GM21390 (cell line): ENCODE data around the gene RBFOX2.

ENCODE experiments used
- ATAC-seq: cut with Tn5 transposase; IDR thresholded peaks from one replicate; pipeline ENCODE4 v1.9.1; 2021; ENCODE audit not compliant: unreplicated experiment

The RBFOX2 gene

GRCh38 chr22:35904336-35904692 lies 124.3 kb downstream of the RBFOX2 start:
- no peak for ATAC-seq

DNA sequence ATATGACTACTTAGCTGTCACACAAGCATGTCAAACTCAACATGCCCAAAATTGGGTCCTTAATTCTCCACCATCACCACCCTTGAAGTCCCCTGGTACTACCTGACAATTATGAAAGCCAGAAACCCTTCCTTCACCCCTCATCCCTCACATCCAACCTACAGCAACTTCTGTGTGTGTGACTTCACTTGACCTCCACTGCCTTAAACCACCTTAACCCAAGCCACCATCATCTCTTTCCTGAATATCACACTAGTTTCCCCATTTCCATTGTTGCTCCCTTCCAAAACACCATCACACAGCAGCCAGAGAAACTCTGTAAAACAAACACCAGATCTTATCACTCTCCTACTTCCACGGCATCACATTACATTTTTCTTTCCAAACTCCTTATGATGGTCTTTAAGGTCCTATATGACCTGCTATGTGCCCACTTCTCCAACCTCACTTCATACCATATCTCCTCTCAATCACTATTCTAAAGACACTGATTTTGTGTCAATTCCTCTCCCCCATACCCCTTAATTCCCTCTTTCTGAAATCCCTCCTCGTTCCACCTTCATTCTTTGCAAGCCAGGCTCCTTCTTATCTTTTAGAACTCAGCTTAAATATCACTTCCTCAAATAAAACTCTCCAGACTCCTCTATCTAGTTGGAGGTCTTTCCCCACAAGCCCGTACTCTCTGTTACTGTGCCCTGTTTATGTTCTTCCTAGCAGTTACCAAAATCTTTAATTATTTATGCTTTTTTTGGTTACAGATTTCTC lies 124.9 kb downstream of the RBFOX2 start:
- ATAC-seq = no peak

- ATAC-seq = no peak
Measured at GRCh38 chr22:35900483-35901168, 128.0 kb downstream of the RBFOX2 start.

GRCh38 chr22:35899736-35900135 lies 128.9 kb downstream of the RBFOX2 start:
- ATAC-seq = no peak

GRCh38 chr22:35896111-35896705 lies 132.4 kb downstream of the RBFOX2 start:
- ATAC-seq = no peak

- ATAC-seq = no peak
Measured at GRCh38 chr22:35894937-35895708, 133.5 kb downstream of the RBFOX2 start.

DNA sequence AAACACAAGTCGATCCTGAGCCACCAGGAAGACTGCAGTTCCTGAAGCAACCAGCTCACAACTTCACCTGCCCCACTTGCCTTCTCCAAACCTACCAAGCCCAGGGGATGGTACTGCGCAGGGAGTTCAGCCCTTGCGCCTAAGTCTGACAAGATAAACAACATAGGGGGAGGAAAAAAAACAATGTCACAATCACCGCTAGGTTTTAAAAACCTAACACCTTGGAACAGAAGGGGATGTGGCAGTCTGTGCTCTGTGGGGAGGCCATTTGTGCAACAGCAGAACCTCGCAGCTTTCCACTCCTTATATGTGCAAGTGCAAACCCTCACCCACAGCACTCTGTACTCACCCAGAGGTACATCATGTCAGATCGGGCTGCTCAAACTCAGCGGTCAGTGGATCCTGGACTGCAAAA lies 134.2 kb downstream of the RBFOX2 start:
- no peak for ATAC-seq

DNA sequence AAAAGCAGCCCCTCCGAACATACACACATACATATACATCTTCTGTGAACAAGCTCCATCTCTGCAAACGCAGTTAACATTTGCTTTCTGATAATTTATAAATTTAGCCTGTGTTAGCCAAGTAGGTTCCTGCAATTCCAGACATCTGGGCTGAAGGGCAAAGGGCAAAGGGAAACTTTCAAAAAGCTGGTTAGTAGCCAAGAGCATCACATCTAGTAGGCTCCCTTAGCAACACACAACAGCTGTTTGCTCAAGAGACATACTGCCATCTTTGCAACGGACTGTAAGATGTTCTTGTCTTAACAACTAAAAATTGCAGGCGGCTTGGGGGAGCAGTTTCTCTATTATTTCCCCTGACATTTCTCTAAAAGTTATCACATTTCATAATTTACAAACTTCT lies 134.9 kb downstream of the RBFOX2 start:
- ATAC-seq = no peak

DNA sequence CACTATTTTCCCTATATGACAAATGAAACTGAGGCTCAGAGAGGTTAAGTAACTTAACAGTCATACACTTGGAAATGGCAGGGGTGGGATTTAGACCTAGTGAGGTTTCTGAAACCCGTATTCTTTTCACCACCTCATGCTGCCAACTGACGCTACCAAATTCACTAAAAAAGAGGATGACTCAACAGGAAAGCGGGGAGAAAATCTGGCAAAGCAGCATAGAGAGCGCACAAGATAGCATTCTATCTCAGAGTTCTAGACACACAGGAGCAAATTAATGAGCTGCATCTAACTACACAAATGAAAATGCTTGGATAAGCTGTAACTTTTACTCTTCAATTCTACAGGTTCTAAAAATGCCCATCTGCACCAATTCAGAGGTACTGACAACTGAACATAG lies 136.4 kb downstream of the RBFOX2 start:
- no peak for ATAC-seq

GRCh38 chr22:35891442-35891841 lies 137.2 kb downstream of the RBFOX2 start:
- ATAC-seq = no peak

DNA sequence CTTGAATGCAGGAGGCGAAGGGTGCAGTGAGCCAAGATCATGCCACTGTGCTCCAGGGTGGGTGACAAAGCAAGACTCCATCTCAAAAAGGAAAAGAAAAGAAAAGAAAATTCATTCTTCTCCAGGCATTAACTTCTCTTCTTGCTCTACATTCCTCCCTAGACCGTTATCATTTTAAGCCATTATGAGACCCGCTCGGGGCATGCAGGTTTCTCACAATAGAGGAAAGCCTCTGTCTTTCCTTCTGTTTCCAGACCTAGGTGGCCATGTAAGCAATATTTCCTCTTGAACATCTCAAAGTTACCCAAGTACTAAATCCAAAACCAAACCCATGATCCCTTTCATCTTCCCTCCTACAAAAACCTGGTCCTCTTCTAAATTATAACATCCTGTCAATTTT lies 139.6 kb downstream of the RBFOX2 start:
- ATAC-seq = no peak

DNA sequence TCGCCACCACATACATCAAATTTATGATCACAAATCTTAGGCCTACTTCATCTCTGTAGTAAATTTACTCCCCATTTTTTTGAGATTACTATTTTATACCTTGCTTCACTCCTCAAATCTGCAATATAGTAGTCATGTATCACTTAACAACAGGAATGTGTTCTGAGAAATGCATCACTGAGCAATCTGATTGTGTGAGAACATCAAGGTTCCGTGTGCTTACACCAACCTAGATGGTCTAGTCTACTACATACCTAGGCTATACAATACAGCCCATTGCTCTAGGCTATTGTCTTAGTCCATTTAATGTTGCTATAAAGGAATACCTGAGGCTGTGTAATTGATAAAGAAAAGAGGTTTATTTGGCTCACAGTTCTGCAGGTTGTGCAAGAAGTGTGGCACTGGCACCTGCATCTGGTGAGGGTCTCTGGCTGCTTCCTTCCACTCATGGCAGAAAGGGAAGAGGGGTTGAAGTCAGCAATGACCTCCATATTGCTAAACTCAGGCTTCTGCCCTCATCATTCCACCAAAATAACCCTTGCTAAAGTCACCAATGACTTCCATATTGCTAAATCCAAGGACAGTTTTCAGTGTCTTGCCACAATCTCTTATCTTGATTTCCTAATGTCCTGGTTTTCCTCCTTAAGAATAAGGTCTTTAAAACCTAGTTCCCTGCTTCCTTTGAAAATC lies 140.3 kb downstream of the RBFOX2 start:
- ATAC-seq = no peak

DNA sequence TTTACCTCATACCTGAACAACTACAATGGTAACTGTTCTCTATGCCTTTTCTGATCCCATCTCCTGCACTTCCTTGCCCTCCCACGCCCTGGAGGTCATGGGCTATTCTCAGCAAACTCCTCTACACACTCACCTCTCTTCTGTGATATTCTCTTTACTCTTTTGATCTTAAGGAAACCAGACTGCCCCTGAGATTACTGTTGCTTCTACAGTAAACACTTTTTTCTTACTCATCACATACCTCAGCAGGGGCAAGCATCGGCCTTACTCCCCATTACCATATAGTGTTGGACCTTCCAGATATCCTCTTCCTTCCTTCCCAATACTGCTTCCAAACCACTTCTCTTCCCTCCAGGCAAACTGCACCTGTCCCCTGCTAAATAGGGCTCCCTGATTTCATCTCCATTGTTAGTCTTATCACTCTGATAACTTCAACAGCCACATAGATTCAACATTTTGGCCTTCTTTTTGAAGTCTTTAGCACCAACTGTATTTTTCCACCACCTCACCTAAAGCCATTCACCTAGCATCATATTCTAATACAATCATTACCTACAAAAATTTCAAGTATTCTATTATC lies 141.2 kb downstream of the RBFOX2 start:
- no peak for ATAC-seq

DNA sequence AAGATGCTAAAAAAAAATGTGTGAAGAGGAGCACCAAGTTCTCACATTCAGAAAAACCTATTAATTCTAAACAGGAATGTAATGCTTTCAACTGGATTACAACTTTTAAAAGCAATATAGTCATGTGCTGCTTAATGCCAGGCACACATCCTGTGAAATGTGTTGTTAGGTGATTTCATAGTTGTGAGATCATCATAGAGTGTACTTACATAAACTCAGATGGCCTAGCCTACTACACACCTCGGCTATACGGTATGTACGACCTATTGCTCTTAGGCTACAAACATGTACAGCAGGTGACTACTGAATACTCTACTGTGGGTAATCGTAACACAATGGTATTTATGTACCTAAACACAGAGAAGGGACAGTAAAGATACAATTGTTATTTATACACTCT lies 142.3 kb downstream of the RBFOX2 start:
- ATAC-seq = no peak

GRCh38 chr22:35884529-35884928 lies 144.1 kb downstream of the RBFOX2 start:
- ATAC-seq = no peak

DNA sequence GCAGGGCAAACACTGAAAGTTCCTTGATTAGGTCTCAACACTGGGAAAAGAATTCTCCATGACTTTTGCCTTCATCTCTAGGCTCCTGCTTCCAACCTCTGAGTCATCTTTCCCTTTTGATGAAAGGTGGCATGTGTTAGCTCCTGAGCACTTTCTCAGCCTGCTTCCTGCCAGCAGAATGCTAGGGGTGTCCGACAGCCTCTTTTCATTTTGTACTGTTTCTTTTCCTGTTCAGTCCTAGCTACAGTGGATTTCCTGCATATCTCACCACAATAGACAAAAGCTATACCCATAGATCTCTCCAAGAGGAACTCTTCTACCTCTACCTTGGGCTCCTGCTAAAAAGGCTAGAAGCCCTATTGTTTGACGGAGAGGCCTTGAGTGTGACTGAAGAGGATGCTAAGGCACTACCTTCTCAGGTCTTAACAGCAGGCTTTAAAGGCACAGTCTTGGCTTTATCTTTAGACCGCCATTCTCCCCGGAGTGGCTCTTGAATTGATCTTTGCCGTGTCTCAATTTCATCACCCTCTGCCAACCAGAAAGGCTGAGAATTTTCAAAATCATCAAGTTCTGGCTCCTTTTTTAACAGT lies 145.5 kb downstream of the RBFOX2 start:
- ATAC-seq = no peak

GRCh38 chr22:35882211-35883030 lies 146.2 kb downstream of the RBFOX2 start:
- no peak for ATAC-seq

DNA sequence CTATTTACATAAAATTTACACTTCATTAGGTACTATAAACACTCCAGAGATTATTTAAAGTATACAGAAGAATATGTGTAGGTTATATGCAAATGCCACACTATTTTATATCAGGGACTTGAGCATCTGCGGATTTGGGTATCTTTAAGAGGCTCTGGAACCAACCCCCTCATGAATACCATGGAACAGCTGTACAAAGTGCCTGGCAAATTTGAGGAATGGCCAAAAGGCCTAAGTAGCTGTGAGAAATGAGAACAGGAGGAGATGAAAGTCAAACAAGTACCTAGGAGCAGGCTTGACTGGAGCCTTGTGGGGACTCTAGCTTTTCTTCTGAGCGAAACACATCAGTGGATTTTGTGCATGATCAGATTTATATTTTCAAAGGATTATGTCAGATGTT lies 149.3 kb downstream of the RBFOX2 start:
- ATAC-seq = no peak

- ATAC-seq = no peak
Measured at GRCh38 chr22:35873426-35873825, 155.2 kb downstream of the RBFOX2 start.
